ENCODE data around the gene CABLES1. TPM values are rescaled to one million over a fixed set of nuclear protein-coding genes. Genes with fewer than 3 reads are reported as not detected.
A peak's percentile ranks its signal among the peaks of the same experiment; 100 is the strongest.

Gene CABLES1
- total RNA-seq, 4 donors from 2014 or later = 4.0 to 24.0 (median 10.2) TPM

DNA sequence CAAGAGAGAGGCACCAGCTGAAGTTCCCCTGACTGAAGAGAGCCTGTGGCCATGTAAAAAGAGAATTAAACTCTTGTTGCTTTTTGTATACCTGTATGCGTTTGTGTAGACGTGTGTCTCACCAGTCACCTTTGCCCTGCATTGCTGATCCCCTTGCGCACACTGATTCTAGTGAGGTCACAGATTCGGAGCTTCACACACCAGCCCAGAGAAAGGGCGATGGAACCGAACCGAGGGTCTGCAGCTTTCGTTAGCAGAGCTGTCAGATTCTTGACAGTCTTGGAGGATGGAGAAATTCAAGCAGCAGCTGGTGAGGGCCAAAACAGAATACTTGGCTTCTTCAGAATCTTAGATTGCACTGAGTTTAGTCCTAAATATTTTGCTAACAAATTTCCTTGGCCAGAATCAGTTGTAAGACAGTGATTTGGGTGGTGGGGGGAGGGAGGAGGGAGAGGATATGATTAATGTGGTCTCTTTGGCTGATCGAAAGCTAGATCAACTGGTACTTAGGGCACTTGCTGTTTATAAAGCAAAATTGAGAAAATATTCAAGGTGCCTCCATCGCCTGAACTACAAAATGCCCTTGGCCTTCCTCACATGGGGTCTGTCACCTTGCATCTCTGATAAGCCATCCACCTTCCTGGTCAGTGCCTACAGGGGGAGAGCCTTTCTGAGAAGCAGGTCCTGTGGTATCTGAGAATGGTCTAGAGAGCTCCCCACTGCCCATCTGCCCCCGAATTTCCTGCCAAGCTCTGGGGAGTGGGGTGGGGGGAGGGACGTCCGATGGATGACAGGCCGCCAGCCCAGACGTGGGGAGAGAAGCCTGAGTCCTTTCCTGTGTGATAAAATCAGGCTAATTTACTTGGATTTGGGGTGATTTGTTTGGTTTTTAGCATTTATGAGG, 123.5 kb downstream of the CABLES1 start:
- no peak for ATAC-seq
- peaks cover 0 to 23% (median 16%) of the 10 kb centered on the region in 3 donors for H3K4me1 ChIP-seq
- TF ChIP-seq POLR2AphosphoS5 (IDR thresholded peaks at IDR 0.05) (no peak), POLR2A (IDR thresholded peaks at IDR 0.05) (no peak), CTCF (IDR thresholded peaks at IDR 0.05) (no peak), EP300 (IDR thresholded peaks at IDR 0.05) (no peak)
- no peak overlapping the region for H3K4me3 ChIP-seq
- no peaks in the 10 kb centered on the region for H3K9me3 ChIP-seq
- H3K27me3 ChIP-seq = no peaks in the 10 kb centered on the region
- H3K27ac ChIP-seq = peak overlapping the region in 2 of 4 donors; percentile 75 to 77
- peaks cover 0 to 25% of the 10 kb centered on the region in 2 donors for H3K36me3 ChIP-seq
- 75 to 85% methylated on average over 3 to 15 of the region's 15 CpGs for WGBS, 2 donors (ENCODE audit: low coverage in 1 of 2)

DNA sequence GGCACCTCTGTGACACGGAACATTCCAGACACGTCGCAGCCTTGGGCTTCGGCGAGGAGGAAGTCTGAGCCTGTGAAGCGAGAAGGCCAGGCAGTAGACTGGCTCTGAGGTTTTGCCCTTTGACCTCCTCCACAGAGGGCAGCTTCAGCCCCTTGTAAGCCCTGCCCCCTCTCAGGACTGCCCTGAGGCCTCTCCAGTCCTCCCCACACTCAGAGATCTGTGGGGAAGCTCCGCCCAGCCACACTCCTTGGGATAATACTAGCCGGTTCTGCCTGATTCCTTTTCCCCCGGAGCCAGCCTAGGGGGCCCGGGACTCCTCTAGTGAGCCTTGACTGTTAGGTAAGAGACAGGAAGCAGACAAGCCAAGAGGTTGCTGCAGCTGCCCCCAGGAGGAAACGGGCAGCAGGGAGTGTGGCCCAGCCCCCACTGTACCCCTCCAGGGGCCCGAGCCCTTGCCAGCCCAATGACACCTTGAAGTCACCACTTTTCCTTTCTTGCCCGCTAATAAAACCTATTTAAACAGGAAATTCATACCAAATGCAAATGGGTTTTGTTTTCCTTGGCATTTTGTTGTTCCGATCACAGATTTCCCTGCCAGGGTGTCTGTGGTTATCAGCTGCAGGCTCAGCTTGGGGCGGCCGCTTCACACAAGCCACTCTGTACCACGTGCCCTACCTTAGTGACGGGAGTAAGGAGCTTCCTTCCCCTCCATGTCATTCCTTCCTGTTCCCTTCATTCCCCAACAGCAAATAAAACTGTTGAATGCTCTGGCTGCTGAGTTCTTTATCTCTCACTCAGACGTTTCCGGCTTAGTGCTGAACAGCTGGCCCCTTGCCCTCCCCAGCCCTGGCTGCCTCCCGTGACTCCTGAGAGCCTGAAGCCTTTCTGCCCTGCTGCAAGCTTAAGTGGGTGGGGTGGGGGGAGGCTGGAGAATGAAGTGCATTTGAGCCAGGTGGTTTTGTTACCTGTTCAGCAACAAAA, 124.7 kb downstream of the CABLES1 start:
- Histone ChIP-seq H3K4me3 (peak overlapping the region in 1 of 2 donors; percentile 20), H3K4me1 (peaks cover 0 to 23% (median 16%) of the 10 kb centered on the region in 3 donors), H3K9me3 (no peaks in the 10 kb centered on the region), H3K27me3 (no peaks in the 10 kb centered on the region), H3K27ac (peak overlapping the region in 3 of 4 donors; percentile 64 to 77 (median 75)), H3K36me3 (peaks cover 0 to 15% of the 10 kb centered on the region in 2 donors)
- WGBS, 2 donors (ENCODE audit: low coverage in 1 of 2) = 9 to 40% methylated on average over 1 to 8 of the region's 21 CpGs
- ATAC-seq = peak; percentile 75
- TF ChIP-seq POLR2A (IDR thresholded peaks at IDR 0.05) = no peak
- no peak for TF ChIP-seq EP300 (IDR thresholded peaks at IDR 0.05)
- TF ChIP-seq POLR2AphosphoS5 (IDR thresholded peaks at IDR 0.05) = no peak
- TF ChIP-seq CTCF (IDR thresholded peaks at IDR 0.05) = no peak

DNA sequence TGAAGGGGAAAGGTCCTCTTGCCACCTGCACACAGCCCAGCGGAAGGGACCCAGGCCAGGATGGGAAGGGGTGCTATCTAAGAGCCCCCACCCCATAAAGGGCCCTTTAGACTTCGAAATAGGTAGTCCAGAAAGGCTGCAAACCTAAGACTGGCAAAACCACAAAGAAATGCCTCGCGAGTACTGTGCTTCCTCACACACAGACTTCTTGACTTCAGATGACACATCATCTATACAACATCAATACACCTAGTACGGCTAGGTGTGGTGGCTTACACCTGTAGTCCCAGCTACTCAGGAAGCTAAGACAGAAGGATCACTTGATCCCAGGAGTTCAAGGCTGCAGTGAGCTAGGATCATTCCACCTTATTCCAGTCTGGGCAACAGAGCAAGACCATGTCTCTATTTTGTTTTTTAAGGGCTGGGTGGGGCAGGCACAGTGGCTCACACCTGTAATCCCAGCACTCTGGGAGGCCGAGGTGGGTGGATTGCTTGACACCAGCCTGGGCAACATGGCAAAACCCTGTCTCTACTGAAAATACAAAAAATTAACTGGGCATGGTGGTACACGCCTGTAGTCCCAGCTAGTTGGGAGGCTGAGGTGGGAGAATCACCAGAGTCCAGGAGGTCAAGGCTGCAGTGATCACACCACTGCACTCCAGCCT, 125.8 kb downstream of the CABLES1 start:
- Histone ChIP-seq H3K36me3 (peaks cover 0 to 9% of the 10 kb centered on the region in 2 donors), H3K4me1 (peaks cover 0 to 23% (median 16%) of the 10 kb centered on the region in 3 donors), H3K27me3 (no peaks in the 10 kb centered on the region), H3K27ac (peak overlapping the region in 1 of 4 donors; percentile 77), H3K4me3 (no peak overlapping the region), H3K9me3 (no peaks in the 10 kb centered on the region)
- no peak for ATAC-seq
- no peak for TF ChIP-seq POLR2A (IDR thresholded peaks at IDR 0.05)
- no peak for TF ChIP-seq EP300 (IDR thresholded peaks at IDR 0.05)
- no peak for TF ChIP-seq CTCF (IDR thresholded peaks at IDR 0.05)
- no peak for TF ChIP-seq POLR2AphosphoS5 (IDR thresholded peaks at IDR 0.05)
- WGBS, 2 donors (ENCODE audit: low coverage in 1 of 2) = 87 to 90% methylated on average over 5 of the region's 7 CpGs

DNA sequence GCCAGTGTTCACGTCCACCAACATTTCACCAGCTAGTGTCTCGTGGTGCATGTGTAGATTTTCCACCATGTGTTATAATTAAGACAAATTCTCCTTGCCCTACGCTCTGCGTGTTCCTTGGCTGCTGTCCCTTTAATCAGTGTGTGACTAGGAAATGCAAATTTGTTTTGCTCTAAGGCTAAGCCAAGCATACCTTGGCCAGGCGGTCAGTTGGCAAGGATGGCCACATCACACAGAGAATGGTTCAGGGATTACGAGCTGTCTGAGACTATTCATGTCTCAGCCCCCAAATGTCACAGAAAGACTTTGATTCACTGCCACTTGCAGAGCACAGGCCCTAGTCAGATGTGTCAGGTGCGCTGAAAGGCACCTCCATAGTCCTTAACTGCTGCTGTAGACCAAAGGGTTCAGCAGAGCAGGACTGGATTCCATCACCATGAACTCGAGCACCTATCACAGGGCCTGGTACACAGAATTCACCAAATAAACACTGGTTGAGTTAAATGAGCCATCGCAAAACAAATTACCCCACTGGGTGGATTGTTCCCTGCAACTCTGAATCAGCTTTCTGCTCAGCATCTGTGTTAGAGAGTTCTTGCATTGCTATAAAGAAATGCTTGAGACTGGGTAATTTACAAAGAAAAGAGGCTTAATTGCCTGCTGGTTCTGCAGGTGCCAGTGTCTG, 128.4 kb downstream of the CABLES1 start:
- H3K27ac ChIP-seq = no peak overlapping the region
- 93 to 94% methylated on average over 6 to 8 of the region's 9 CpGs for WGBS, 2 donors (ENCODE audit: low coverage in 1 of 2)
- TF ChIP-seq POLR2AphosphoS5 (IDR thresholded peaks at IDR 0.05) = no peak
- no peak for TF ChIP-seq EP300 (IDR thresholded peaks at IDR 0.05)
- no peak for TF ChIP-seq CTCF (IDR thresholded peaks at IDR 0.05)
- TF ChIP-seq POLR2A (IDR thresholded peaks at IDR 0.05) = no peak

More for the DNA sequence above, 128.4 kb downstream of the CABLES1 start:
- ATAC-seq = no peak
- Histone ChIP-seq H3K9me3 (no peaks in the 10 kb centered on the region), H3K27me3 (no peaks in the 10 kb centered on the region), H3K4me1 (peaks cover 0 to 23% (median 16%) of the 10 kb centered on the region in 3 donors), H3K4me3 (no peak overlapping the region), H3K36me3 (no peaks in the 10 kb centered on the region)

Measured in gastroesophageal sphincter (tissue), 4 donors.